Skeletal muscle tissue (tissue), 2 donors: Measurements from ENCODE around the gene APPBP2. TPM values are rescaled to one million over a fixed set of nuclear protein-coding genes. Genes with fewer than 3 reads are reported as not detected.

ENCODE experiments used
- small RNA-seq: library from RNA; depleted of rRNA; stranded (forward); fragments of <200 nt; gene quantifications from one replicate; pipeline ENCODE3, GENCODE V24; 2014
- total RNA-seq: library from RNA; depleted of rRNA; stranded (reverse); fragments of >200 nt; gene quantifications from one replicate; pipeline ENCODE4 v1.2.3, GENCODE V29; 2014

APPBP2 gene
- total RNA-seq, 1 donor from 2014 or later = 40.2 TPM

Small RNA genes within 50 kb of the gene (small RNA-seq; reads per million reads assigned to genes)
- gene AC011921.2 = not detected

Other genes starting within 250 kb of the APPBP2 start
- 39.7 TPM for gene USP32, start 134.1 kb downstream of the APPBP2 start, total RNA-seq
- 1.6 TPM for gene CHCT1, start 103.8 kb downstream of the APPBP2 start, total RNA-seq
- 7.3 TPM for gene PPM1D, start 74.0 kb upstream of the APPBP2 start, total RNA-seq
- gene BCAS3, start 151.6 kb upstream of the APPBP2 start, total RNA-seq = 25.1 TPM